DMS153 treated with DMSO at 0.1 percent for 48 hours (cell line): ENCODE measurements around the gene AATF.
"Not testable (repeated sequence)": the region's sequence is repeated elsewhere in the genome, so short reads cannot be mapped to it uniquely, and the experiment has no call there.

Experiments used
- DNase-seq: peaks from one replicate; lab custom pipeline; 2025; ENCODE audit not compliant: unreplicated experiment; lab: John Stamatoyannopoulos, UW

Gene AATF

DNA sequence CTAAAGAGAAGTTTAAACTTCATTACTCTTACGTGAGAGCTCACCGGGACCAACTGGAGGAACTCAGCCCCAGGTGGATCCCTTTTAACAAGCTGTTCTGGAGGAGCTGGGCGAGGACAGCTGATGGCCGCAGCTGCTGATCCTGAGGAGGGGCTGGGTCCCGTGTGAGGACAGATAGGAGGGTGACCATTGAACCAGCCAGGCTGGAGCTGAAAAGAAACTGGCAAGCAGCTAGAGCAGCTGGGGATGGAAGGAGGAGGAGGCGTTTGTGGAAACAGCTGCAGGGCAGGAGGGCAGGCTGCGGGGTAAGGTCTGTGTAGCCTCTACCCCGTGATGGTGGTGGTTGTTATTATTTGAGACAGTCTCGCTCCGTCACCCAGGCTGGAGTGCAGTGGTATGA, 119.5 kb downstream of the AATF start:
- DNase-seq = no peak

DNA sequence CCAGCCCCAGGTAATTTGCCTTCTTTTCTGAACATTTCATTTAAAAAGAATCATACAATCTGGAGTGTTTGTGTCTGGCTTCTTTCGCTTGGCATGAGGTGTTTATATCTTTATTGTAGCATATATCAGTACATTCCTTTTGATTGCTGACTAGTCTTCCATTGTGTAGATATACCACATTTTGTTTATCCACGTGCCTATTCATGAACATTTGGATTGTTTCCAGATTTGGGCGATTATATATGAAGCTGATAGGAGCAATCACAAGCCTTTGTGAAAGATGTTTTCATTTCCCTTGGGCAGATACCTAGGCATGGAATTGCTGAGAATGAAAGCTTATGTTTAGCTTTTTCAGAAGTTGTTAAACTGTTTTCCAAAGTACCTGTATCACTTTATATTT, 120.3 kb downstream of the AATF start:
- no peak for DNase-seq

DNA sequence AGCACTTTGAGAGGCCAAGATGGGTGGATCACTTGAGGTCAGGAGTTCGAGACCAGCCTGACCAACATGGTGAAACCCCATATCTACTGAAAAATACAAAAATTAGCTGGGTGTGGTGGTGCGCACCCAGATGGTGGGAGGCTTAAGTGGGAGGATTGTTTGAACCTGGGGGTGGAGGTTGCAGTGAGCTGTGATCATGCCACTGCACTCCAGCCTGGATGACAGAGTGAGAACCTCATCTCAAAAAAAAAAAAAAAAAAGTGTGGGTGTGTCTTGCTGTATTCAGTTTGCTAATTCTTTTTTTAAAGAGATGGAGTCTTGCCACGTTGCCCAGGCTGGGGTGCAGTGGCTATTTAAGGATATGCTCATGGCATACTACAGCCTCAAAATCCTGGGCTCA, 124.7 kb downstream of the AATF start:
- not testable (repeated sequence) for DNase-seq

DNA sequence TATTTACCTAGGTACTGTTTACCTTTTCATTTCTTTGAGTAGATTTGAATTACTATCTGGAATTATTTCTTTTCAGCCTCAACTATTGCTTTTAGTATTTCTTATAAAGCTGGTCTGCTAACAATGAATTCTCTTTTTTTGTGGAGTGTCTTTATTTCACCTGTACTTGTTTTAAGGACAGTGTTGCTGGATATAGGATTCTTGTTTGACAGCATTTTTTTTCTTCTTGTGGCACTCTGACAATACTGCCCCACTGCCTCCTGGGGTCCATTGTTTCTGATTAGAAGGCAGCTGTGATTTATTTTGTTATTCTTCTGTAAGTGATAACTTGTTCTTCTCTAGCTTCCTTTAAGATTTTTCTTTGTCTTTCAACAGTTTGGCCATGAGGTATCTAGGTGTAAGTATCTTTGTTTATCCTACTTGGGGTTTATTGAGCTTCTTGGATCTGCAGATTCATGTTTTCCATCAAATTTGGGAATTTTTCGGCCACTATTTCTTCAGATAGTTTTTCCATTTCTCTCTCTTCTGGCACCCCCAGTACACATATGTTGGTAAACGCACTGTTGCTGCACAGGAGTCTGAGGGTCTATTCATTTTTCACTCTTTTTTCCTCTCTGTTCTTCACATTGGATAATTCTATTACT, 130.4 kb downstream of the AATF start:
- DNase-seq = no peak

DNA sequence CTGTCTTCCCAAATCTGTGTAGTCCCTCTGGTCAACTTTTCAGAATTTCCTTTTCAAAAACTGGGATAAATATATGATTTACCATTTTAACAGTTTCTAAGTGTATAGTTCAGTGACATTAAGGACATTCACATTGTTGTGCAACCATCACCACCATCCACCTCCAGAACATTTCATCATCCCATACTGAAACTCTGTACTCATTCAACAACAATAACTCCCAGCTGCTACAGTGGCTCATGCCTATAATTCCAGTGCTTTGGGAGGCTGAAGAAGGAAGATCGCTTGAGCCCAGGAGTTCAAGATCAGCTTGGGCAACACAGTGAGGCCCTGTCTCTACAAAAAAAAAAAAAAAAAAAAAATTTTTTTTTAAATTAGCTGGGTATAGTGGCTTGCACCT, 131.0 kb downstream of the AATF start:
- DNase-seq = no peak

DNA sequence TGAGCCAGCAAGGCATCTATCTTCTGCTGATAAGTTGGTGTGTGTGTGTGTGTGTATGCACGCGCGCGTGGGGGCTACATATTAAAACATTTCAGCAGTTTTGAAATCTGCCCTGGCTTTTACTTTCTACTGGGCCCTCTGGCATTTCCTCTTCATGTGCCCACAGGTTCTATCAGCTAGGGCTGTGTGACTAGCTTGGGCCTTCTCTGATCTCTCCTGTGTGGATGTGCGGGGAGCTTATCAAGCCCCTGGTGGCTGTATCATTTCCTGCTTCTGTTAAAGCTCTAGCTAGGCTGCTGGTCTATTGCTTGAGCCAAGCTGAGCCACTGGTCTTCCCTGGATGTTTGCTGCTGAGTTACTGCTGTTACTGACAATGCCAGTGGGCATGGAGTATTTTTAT, 132.5 kb downstream of the AATF start:
- no peak for DNase-seq

DNA sequence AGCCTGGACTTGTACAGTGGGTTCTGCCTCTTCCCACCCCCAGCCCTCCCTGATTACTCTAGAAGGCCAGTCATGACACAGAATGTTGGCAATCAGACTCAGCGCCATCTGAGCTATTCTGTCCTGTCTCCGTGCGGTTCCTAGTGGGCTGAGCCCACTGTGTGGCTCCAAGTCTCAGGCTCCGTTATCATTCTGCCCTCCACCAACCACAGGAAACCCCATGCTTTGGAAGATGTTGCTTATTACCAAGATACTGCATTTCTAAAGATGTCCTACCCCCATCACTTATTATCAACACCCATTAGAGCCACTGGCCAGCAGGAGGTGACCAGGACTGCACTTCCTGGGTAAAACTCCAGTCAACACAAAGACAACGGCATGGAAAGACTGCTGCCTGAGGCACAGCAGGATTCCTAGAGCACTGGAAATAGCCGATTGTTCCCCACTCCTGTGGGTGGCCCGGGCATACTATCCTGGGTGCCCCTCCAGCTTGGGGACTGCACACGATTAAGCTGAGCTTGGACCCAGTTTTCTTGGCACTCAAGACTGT, 133.6 kb downstream of the AATF start:
- no peak for DNase-seq

DNA sequence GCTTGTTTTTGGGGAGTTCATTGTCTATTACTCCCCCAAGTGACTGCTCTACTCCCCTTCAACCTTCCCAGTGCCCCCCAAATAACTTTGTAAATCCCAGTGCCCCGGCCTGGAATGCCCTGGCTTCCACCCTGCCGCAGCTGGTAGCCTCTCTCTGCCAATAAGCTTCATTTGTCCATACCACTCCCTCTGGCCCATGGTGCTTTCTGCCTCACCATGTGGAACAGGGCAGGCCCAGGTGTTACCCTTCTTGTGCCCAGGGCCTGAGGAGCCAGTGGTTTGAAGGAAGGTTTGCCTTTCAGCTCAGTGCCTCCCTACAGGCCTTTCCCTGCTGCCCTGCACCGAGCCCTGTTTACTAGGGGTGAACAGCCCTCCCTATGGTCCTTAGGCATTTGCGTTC, 134.2 kb downstream of the AATF start:
- DNase-seq = no peak

DNA sequence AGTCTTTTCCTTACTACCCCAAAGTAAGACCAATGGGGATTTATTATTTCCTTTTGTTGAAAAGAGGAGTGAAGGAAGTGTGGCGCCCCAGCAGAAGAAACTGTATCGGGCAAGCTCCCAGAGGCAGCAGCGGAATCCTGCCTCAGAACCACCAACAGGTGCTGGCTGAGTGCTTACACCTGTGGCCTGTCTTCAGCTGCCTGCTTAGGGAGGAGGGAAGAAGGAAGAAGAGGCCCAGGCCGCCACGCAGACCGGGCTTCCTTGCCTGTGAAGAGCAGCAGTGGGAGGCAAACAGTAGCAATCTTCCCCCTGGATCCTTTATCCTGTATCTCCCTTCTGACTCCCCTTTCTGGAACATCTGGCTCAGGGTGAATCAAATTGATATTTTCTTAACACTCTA, 134.7 kb downstream of the AATF start:
- DNase-seq = no peak

DNA sequence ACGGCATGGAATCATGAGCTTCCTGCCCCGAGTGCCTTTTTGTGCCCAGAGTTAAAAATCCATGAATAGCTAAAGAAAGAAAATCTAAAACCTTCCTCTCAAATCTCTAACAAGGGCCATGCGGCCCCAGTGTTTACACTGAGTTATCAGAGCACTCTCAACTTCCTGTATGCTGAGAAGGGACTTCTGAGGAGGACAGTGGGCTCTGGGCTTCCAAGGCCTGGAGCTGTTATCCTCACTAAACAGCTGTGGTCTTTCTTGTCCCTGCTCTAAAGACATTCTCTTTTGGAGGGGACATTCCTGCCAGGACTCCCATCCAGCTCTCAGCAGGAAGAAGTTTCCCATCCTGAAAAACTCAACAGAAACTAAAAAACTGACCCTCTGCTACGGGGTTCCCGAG, 135.6 kb downstream of the AATF start:
- DNase-seq = no peak

DNA sequence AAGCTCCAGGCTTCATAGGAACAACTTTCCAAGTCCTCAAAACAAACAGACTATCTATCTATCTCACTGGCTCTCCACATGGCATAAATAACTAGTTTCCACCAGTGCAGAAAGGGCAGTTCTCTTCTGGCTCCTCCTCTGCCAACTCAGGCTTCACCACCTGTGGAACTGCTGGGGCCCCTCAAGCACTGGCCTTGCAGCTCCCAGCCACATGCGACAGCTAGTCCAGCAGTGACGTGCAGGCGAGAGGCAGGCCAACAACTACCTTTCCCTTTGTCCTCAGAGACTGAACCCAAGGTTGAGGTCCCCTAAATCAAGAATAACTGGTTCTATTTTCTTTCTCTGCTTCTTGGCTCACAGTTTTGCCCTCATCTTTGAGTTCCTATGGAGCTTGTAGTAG, 137.6 kb downstream of the AATF start:
- DNase-seq = no peak

DNA sequence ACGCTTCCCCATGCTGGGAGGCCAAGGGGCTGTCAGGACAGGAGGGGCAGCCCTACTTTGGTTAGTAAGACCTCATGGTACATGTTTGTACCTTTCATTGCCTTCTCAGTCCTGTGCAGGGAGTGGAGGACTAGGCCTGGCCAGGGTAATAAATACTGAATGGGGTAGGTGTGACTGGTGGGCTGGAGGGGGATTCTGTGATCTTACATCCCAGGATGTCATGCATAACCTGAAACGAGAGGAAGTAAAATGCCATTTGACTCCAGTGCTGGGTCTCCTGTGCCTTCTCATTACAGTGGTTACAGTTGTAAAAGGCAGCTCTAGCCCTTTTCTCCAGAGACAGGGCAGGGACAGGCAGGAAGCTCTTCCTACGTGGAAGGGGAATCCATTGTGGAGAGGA, 138.2 kb downstream of the AATF start:
- no peak for DNase-seq

DNA sequence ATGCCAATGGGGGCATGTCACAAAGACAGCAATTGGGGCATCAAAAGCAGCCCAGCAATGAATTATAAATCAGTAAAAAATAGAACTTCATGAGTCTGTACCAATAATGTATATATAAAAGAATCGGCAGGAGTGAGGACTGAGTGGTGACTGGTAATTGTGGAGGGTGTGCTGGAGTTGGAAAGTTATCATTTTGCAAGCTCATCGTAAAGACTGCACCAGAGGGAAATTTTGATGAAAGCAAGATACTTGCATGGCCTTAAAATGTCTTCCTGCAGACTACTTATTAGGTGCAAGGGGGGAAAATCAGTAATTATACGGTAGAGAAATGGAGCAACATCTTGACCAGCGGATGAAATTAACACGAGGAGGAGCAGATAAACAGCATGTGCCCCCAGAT, 138.9 kb downstream of the AATF start:
- no peak for DNase-seq

DNA sequence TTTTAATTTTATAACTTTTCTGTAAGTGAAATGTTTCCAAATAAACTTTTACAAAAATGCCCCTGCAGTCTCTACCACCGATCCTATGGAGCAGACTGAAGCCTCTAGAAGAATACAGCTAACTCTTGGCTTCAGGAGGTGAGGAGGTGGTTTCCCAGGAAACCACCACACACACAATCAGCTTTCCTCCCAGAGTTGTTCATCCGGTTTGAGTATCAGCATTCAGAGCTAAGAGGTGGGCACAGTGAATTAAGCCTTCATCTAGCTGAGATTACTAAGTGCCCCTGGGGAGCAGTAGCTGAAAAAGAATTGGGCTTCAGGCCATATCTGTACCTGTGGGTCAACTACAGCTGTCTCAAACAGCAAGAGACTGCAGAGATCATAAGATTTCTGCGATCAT, 139.7 kb downstream of the AATF start:
- DNase-seq = peak; percentile 33

DNA sequence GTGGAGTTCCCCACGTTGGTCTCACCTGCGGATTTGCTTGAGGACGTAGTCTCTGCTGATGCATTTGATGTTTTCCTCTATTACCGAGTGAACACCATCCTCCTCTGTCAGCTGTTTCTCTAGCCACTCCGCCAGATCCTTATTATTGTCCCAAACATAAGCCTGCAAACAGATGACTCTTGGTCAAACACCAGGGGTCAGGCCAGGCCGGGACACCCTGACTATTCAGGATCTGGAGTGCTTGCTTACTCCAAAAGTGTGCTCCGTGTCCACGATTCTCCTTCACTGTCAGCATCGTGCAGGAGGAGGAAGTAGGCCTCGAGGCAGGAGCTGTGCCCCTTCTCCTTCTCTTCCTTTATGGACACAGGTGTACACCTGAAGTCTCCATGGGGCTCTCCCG, 140.2 kb downstream of the AATF start:
- DNase-seq = no peak

DNA sequence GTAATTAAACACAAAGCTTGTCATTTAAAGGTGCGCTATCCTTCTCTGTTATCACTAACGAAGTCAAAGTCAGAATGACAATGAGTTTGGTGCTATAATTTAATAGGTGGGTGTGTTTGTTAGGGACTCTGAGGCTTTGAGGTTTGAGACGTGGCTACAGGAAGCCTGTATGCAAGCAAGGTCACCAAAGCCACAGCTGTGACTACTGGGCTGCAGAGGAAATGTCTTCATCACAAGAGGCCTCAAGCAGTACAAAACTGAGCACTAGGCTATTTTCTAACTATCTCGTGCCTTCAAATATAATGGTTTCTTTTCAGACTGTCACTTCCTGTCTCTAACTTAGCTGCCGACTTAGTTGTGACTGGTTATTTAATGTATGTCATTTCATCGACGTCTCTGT, 141.2 kb downstream of the AATF start:
- DNase-seq = no peak

DNA sequence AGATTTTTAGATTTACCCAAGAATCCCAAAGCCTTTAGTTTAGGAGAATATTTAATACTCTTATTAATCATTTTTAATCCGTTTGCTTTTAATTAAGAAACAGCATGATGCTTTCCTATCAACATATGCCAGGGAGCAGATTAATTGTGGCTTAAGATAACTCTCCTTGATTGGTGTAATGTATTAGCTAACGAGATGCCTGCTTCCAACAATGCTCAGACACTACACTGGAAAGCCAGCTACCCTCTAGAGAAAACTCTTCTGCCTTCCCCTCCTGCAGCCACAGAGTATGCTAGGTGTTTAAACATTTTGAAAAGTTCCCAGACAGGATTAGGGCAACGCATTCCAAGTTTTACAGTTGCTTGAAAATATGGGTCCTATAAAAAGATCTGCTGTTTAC, 142.2 kb downstream of the AATF start:
- no peak for DNase-seq

DNA sequence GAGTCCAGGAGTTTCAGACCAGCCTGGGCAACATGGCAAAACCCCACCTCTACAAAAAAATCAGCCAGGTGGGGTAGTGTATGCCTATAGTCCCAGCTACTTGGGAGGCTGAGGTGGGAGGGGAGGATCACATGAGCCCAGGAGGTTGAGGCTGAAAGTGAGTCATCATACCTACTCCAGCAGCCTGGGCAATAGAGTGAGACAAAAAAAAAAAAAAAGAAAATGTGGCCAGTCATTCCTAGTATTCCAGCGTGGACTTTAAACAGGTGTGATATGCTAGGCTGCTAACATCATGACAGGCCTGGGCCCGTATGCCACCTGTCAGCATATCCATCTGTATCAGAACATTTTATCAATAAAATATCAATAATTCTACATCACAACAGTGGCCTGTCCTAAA, 143.3 kb downstream of the AATF start:
- DNase-seq = no peak

DNA sequence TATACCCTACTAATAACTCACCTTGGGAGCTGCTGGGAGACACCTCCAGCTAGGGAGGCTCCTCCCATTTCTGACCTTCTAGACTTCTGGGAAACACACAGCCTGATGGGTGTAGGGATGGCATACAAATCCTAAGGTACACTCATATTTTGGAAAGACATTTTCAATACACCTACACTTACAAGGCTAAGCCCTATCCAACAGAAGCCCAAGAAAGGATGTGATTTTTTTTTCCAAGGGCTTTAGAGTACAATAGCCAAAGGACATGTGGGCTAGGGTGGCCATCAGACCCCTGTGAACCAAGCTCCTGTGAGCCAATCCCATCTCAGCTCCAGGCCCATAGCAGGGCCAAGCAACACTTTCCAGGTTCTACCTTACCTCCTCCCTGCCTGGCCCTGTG, 143.9 kb downstream of the AATF start:
- no peak for DNase-seq

DNA sequence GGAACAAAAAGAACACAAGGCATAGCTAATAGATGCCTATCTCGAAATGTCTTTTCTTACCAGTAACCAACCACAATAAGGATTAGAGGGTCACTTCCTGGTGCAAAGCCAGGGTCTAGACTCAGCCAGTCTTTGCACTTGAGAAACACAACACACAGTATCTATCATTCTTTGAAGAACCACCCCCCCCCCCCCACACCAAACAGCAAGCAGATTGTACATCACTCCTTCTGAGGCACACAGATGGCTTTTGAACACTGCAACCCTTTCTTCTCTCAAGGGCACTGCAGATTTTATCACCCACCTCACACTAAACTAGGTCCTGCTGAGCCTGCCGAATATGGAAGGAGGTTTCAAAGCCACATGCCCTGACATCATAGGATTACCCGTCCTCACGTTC, 145.6 kb downstream of the AATF start:
- DNase-seq = no peak

DNA sequence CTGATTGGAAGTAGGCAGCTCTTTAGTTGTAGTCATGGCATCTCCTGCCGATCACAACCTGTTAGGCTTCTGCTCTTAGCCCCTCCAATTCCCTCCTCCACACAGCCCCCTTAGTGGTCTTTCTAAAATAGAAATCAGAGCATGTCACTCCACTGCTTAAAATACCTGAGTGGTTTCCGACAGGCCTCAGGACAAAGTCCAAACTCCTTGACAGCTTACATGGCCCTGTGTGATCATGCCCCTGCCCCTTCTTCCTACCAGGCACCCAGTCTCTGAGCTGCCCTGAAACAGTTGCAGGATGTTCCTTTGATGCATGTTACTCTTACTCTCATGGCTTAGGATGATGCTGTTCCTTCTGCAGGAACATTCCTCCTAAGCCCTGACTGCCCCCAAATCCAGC, 147.3 kb downstream of the AATF start:
- DNase-seq = no peak

DNA sequence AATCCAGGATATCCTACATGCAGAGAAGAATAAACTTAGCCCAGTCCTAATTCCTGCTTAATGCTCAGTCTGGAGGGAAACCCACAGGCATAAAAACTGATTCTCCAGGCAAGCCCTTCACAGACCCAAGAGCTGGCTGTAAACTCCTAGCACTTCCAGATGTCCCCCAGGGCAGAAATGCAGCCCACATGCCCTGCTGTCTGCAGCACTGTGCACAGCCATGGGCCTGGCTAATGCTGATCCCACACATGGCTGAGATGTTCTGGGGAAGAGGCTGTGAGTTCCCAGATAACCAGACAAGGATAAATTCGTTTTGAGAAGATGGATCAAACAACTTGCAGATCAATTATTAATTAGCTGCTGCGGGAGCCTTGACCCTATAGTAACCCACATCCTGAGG, 148.4 kb downstream of the AATF start:
- no peak for DNase-seq

DNA sequence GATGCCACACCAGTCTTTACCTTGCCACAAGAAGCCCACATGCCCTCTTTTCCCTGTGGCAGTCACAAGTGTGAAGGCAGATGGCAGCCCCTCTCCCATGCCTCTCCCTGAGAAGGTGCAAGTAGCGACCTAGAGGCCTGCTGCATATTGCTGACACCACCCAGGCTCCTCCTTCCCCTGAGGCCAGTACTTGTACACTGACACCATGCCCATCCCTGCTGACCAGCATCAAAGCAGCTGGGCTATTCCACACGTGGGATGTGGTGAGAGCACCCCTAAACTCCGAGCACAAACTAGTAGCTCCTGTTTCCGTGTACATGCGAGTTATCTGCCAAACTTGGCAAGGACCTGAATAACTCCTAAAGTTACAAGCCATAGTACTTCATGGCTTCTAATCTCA, 149.4 kb downstream of the AATF start:
- DNase-seq = no peak
